HEK293T (cell line): ENCODE measurements around the gene SCYGR1.

Experiments
- CTCF ChIA-PET: fragments of 350-600 bp; formaldehyde crosslinking; extraction: SDS; loops from one replicate; lab custom pipeline; 2021; ENCODE audit warnings: antibody characterized with exemption, inconsistent platforms; lab: Yijun Ruan, JAX
- POLR2A ChIA-PET: fragments of 350-600 bp; formaldehyde crosslinking; extraction: SDS; loops from one replicate; lab custom pipeline; 2020; ENCODE audit warnings: antibody characterized with exemption, inconsistent platforms; lab: Yijun Ruan, JAX
- DNase-seq: peaks from one replicate; pipeline ENCODE4 v3.0.0; 2012; ENCODE audit warnings: mixed read lengths; ENCODE audit errors: extremely low spot score
- ARNT ChIP-seq: fragments of 450-650 bp; IDR thresholded peaks from 2 replicates; pipeline ENCODE4 v1.6.1; 2017; ENCODE audit warnings: mild to moderate bottlenecking
- BHLHE40 ChIP-seq: fragments of 450-650 bp; IDR thresholded peaks from 2 replicates; pipeline ENCODE4 v1.6.1; 2016; ENCODE audit warnings: mild to moderate bottlenecking, moderate library complexity, borderline replicate concordance
- CTBP1 ChIP-seq: fragments of 450-650 bp; IDR thresholded peaks from 2 replicates; pipeline ENCODE4 v1.6.1; 2016; ENCODE audit warnings: borderline replicate concordance
- ELF4 ChIP-seq: fragments of 450-650 bp; IDR thresholded peaks from 2 replicates; pipeline ENCODE4 v1.6.1; 2017; ENCODE audit warnings: antibody characterized with exemption
- FOXA1 ChIP-seq: fragments of 450-650 bp; IDR thresholded peaks from 2 replicates; pipeline ENCODE4 v1.6.1; 2016; ENCODE audit warnings: mild to moderate bottlenecking
- FOXK2 ChIP-seq: fragments of 450-650 bp; IDR thresholded peaks from 2 replicates; pipeline ENCODE4 v1.6.1; 2016; ENCODE audit warnings: mild to moderate bottlenecking
- FOXM1 ChIP-seq: fragments of 450-650 bp; IDR thresholded peaks from 2 replicates; pipeline ENCODE4 v1.6.1; 2017; ENCODE audit warnings: mild to moderate bottlenecking, borderline replicate concordance
- HDGF ChIP-seq: fragments of 450-650 bp; IDR thresholded peaks from 2 replicates; pipeline ENCODE4 v1.6.1; 2017; ENCODE audit warnings: antibody characterized with exemption, borderline replicate concordance
- L3MBTL2 ChIP-seq: fragments of 450-650 bp; conservative IDR thresholded peaks from 2 replicates; pipeline ENCODE4 v1.6.1; 2016; ENCODE audit warnings: mild to moderate bottlenecking
- LEF1 ChIP-seq: fragments of 450-650 bp; IDR thresholded peaks from 2 replicates; pipeline ENCODE4 v1.6.1; 2017; ENCODE audit warnings: mild to moderate bottlenecking, borderline replicate concordance
- NFRKB ChIP-seq: fragments of 450-650 bp; IDR thresholded peaks from 2 replicates; pipeline ENCODE4 v1.6.1; 2016; ENCODE audit warnings: mild to moderate bottlenecking, moderate library complexity
- PKNOX1 ChIP-seq: fragments of 450-650 bp; IDR thresholded peaks from 2 replicates; pipeline ENCODE4 v1.6.1; 2016
- SP1 ChIP-seq: fragments of 450-650 bp; IDR thresholded peaks from 2 replicates; pipeline ENCODE4 v1.6.1; 2017
- SUZ12 ChIP-seq: fragments of 450-650 bp; IDR thresholded peaks from 2 replicates; pipeline ENCODE4 v1.6.1; 2016; ENCODE audit warnings: mild to moderate bottlenecking
- TARDBP ChIP-seq: fragments of 450-650 bp; IDR thresholded peaks from 2 replicates; pipeline ENCODE4 v1.6.1; 2016
- ZNF384 ChIP-seq: fragments of 450-650 bp; IDR thresholded peaks from 2 replicates; pipeline ENCODE4 v1.6.1; 2016

Gene SCYGR1

GRCh38 chr2:227340106-227340505, 47.6 kb downstream of the SCYGR1 start:
- no peak for TF ChIP-seq LEF1
- TF ChIP-seq FOXA1: no peak
- TF ChIP-seq BHLHE40: no peak
- no peak for TF ChIP-seq L3MBTL2
- no peak for TF ChIP-seq FOXK2
- no peak for TF ChIP-seq SP1
- no peak for TF ChIP-seq SUZ12
- TF ChIP-seq NFRKB: no peak
- CTCF ChIA-PET: no interaction called here
- POLR2A ChIA-PET: no interaction called here
- DNase-seq: no peak

DNA sequence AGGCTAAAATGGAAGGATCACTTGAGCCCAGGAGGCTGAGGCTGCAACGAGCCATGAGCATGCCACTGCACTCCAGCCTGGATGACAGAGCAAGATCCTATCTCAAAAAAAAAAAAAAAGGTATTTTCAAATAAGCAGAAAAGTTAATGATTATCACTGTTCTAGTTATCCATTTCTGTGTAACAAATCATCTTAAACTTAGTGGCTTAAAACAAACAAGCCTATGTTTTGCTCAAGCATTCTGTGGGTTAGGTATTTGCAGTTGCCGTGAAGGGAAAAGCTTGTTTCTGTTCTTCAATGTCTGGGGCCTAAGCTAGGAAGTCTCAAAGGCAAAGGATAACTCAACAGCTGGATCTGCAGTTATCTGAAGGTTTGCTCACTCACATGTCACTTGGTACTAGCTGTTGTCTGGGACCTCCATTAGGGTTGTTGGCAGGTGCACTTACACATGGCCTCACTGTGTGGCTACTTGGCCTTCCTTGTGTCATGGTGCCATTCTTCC, 48.6 kb downstream of the SCYGR1 start:
- POLR2A ChIA-PET: no interaction called here
- no peak for DNase-seq
- TF ChIP-seq SP1 (no peak), LEF1 (no peak), HDGF (no peak), SUZ12 (no peak), ARNT (no peak), ELF4 (no peak), NFRKB (no peak), BHLHE40 (no peak), FOXA1 (no peak), CTBP1 (no peak), TARDBP (no peak), ZNF384 (no peak), L3MBTL2 (no peak), FOXM1 (no peak), PKNOX1 (no peak), FOXK2 (no peak)
- CTCF ChIA-PET: interaction anchor here (0.6 kb wide), 1 partner anchor 319 kb away, joined by 3 read pairs; no protein-coding TSS in a partner anchor
